ENCODE data around the gene CIRBP. TPM values are rescaled to one million over a fixed set of nuclear protein-coding genes. Genes with fewer than 3 reads are reported as not detected.

CIRBP gene
- total RNA-seq, 2 donors from 2014 or later = 492 to 644 TPM

DNA sequence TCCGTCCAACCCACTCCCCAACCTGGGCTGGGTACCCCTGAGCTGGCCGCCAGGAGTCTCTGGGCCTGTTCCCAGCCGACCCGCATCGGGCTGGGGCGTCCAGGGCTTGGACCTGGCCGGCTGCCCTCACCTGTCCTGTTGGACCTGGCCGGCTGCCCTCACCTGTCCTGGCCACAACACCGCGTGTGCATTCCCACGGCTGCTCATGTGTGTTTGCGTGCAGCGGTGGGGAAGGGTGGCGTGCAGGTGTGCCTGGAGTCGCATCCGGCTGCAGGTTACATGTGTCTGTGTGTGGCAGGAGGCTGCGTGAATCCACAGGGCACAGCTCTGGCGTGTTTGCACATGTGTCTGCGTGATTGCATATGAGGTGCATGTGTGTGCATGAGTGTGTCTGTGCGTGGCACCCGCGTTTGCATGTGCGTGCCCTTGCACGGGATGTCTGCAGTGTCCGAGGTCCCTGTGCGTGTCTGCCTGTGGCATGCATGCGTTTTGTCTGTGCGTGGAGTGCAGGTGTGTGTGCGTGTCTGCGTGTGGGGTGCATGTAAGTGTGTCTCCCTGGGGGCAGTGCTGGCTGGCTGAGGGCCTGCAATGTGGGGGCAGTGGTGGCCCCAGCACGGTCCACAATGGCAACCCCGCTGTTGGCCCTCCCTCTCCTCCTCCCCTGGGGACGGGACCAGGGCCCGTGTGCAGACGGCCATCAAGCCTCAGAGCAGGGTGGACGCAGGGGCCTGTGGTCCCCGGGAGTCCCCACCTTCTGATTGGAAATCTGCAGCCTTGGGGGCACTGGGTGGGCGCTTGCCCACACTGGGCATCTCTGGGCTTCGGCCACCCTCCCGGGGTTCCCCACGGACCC is 19.9 kb downstream of the CIRBP start:
- peaks cover 21% of the 10 kb centered on the region for H3K27me3 ChIP-seq (replicated peaks; ENCODE audit: insufficient read depth)
- H3K36me3 ChIP-seq = no peaks in the 10 kb centered on the region
- H3K27ac ChIP-seq = no peak overlapping the region
- H3K4me1 ChIP-seq (ENCODE audit: control insufficient read depth in 1 of 2, low read depth in 2 of 2) = peaks cover 0 to 16% of the 10 kb centered on the region in 2 donors
- ATAC-seq (ENCODE audit: insufficient number of reproducible peaks, low FRiP score, low read depth) (no peak), DNase-seq (ENCODE audit: low spot score) (no peak)
- H3K9me3 ChIP-seq = no peaks in the 10 kb centered on the region
- no peak overlapping the region for H3K4me3 ChIP-seq
- TF ChIP-seq CTCF (IDR thresholded peaks at IDR 0.05) = no peak

DNA sequence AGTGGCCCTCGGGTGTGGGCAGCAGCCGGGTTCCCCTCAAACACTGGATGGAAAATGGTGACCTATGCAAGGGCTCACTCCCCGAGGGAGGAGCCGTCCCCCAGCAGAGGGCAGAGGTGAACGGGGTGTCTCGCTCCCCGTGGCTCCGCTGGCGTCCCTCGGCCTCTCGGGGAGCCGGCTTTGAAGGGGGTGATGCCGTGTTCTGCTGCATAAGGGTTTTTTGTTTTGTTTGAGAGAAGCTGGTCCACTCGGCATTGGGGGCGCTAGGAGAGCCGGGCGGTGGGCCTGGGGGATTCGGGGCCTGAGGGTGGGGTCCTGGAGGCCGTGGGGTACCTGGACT is 20.5 kb downstream of the CIRBP start:
- ATAC-seq (ENCODE audit: insufficient number of reproducible peaks, low FRiP score, low read depth) = no peak
- no peak for TF ChIP-seq CTCF (IDR thresholded peaks at IDR 0.05)
- no peak for DNase-seq (ENCODE audit: low spot score)
- Histone ChIP-seq H3K9me3 (no peaks in the 10 kb centered on the region), H3K4me1 (ENCODE audit: control insufficient read depth in 1 of 2, low read depth in 2 of 2) (peaks cover 0 to 16% of the 10 kb centered on the region in 2 donors), H3K36me3 (no peaks in the 10 kb centered on the region), H3K27ac (no peak overlapping the region), H3K27me3 (replicated peaks; ENCODE audit: insufficient read depth) (peaks cover 20% of the 10 kb centered on the region), H3K4me3 (no peak overlapping the region)

- no peak overlapping the region for H3K4me3 ChIP-seq
- H3K9me3 ChIP-seq = no peaks in the 10 kb centered on the region
- H3K27me3 ChIP-seq (replicated peaks; ENCODE audit: insufficient read depth) = peaks cover 25% of the 10 kb centered on the region
- no peak for TF ChIP-seq CTCF (IDR thresholded peaks at IDR 0.05)
- DNase-seq (ENCODE audit: low spot score) (no peak), ATAC-seq (ENCODE audit: insufficient number of reproducible peaks, low FRiP score, low read depth) (no peak)
- H3K36me3 ChIP-seq = no peaks in the 10 kb centered on the region
- H3K27ac ChIP-seq = no peak overlapping the region
- H3K4me1 ChIP-seq (ENCODE audit: control insufficient read depth in 1 of 2, low read depth in 2 of 2) = peaks cover under 1 to 17% of the 10 kb centered on the region in 2 donors
Observed at GRCh38 chr19:1290196-1290702, 21.1 kb downstream of the CIRBP start.

GRCh38 chr19:1290703-1291651 is 21.8 kb downstream of the CIRBP start:
- Histone ChIP-seq H3K27ac (no peak overlapping the region), H3K4me1 (ENCODE audit: control insufficient read depth in 1 of 2, low read depth in 2 of 2) (peaks cover 4 to 21% of the 10 kb centered on the region in 2 donors), H3K27me3 (replicated peaks; ENCODE audit: insufficient read depth) (peaks cover 28% of the 10 kb centered on the region), H3K4me3 (no peak overlapping the region), H3K9me3 (no peaks in the 10 kb centered on the region), H3K36me3 (no peaks in the 10 kb centered on the region)
- ATAC-seq (ENCODE audit: insufficient number of reproducible peaks, low FRiP score, low read depth) (no peak), DNase-seq (ENCODE audit: low spot score) (no peak)
- TF ChIP-seq CTCF (IDR thresholded peaks at IDR 0.05) = no peak
